ENCODE results near the gene TEDC1. TPM values are rescaled to one million over a fixed set of nuclear protein-coding genes. Genes with fewer than 3 reads are reported as not detected.

Gene TEDC1
- total RNA-seq, 3 donors from 2014 or later (not counting 1 experiment from before 2014, with no cell fraction given), result 70.0 to 233 (median 112) TPM

GRCh38 chr14:105464501-105464900 lies 26.5 kb upstream of the TEDC1 start:
- Mint-ChIP-seq H3K4me1 (no peaks in the 10 kb centered on the region), H3K36me3 (no peaks in the 10 kb centered on the region), H3K27me3 (ENCODE audit: low read depth in 2 of 2) (no peaks in the 10 kb centered on the region), H3K9me3 (no peaks in the 10 kb centered on the region), H3K4me3 (no peak overlapping the region), H3K27ac (no peak overlapping the region)
- intact Hi-C loops (cut with micrococcal nuclease), result no loop called here
- no peaks in the 10 kb centered on the region for H3K27me3 ChIP-seq (ENCODE audit: control insufficient read depth, insufficient read depth, low read length)
- WGBS (ENCODE audit: insufficient coverage), result 97% methylated on average over 33 of the region's 33 CpGs
- peaks cover 36% of the 10 kb centered on the region for H3K36me3 ChIP-seq (ENCODE audit: control insufficient read depth, insufficient read depth, low read length)
- H3K27ac ChIP-seq (ENCODE audit: low read length), result no peak overlapping the region
- TF ChIP-seq, protein P1, sequence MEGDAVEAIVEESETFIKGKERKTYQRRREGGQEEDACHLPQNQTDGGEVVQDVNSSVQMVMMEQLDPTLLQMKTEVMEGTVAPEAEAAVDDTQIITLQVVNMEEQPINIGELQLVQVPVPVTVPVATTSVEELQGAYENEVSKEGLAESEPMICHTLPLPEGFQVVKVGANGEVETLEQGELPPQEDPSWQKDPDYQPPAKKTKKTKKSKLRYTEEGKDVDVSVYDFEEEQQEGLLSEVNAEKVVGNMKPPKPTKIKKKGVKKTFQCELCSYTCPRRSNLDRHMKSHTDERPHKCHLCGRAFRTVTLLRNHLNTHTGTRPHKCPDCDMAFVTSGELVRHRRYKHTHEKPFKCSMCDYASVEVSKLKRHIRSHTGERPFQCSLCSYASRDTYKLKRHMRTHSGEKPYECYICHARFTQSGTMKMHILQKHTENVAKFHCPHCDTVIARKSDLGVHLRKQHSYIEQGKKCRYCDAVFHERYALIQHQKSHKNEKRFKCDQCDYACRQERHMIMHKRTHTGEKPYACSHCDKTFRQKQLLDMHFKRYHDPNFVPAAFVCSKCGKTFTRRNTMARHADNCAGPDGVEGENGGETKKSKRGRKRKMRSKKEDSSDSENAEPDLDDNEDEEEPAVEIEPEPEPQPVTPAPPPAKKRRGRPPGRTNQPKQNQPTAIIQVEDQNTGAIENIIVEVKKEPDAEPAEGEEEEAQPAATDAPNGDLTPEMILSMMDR (IDR thresholded peaks at IDR 0.05), result no peak
- H3K4me3 ChIP-seq (ENCODE audit: low read length), result no peak overlapping the region
- no peaks in the 10 kb centered on the region for H3K9me3 ChIP-seq (ENCODE audit: control insufficient read depth, insufficient read depth, low read length)
- H3K4me1 ChIP-seq (ENCODE audit: control insufficient read depth, insufficient read depth, low read length), result no peaks in the 10 kb centered on the region
- DNase-seq (no peak), ATAC-seq (no peak)

- WGBS (ENCODE audit: insufficient coverage), result 95% methylated on average over 20 of the region's 20 CpGs
- intact Hi-C loops (cut with micrococcal nuclease), result no loop called here
- DNase-seq (no peak), ATAC-seq (no peak)
- no peak overlapping the region for H3K4me3 Mint-ChIP-seq
- H3K4me1 Mint-ChIP-seq, result no peaks in the 10 kb centered on the region
- H3K27me3 Mint-ChIP-seq (ENCODE audit: low read depth in 2 of 2), result no peaks in the 10 kb centered on the region
- H3K9me3 Mint-ChIP-seq, result no peaks in the 10 kb centered on the region
- Histone ChIP-seq H3K27ac (ENCODE audit: low read length) (no peak overlapping the region), H3K36me3 (ENCODE audit: control insufficient read depth, insufficient read depth, low read length) (peaks cover 33% of the 10 kb centered on the region), H3K4me1 (ENCODE audit: control insufficient read depth, insufficient read depth, low read length) (no peaks in the 10 kb centered on the region), H3K4me3 (ENCODE audit: low read length) (no peak overlapping the region), H3K9me3 (ENCODE audit: control insufficient read depth, insufficient read depth, low read length) (no peaks in the 10 kb centered on the region), H3K27me3 (ENCODE audit: control insufficient read depth, insufficient read depth, low read length) (no peaks in the 10 kb centered on the region)
- H3K27ac Mint-ChIP-seq, result no peak overlapping the region
- H3K36me3 Mint-ChIP-seq, result no peaks in the 10 kb centered on the region
- TF ChIP-seq, protein P1 (IDR thresholded peaks at IDR 0.05), result no peak
Observed at GRCh38 chr14:105465209-105466031, 25.6 kb upstream of the TEDC1 start.

DNA sequence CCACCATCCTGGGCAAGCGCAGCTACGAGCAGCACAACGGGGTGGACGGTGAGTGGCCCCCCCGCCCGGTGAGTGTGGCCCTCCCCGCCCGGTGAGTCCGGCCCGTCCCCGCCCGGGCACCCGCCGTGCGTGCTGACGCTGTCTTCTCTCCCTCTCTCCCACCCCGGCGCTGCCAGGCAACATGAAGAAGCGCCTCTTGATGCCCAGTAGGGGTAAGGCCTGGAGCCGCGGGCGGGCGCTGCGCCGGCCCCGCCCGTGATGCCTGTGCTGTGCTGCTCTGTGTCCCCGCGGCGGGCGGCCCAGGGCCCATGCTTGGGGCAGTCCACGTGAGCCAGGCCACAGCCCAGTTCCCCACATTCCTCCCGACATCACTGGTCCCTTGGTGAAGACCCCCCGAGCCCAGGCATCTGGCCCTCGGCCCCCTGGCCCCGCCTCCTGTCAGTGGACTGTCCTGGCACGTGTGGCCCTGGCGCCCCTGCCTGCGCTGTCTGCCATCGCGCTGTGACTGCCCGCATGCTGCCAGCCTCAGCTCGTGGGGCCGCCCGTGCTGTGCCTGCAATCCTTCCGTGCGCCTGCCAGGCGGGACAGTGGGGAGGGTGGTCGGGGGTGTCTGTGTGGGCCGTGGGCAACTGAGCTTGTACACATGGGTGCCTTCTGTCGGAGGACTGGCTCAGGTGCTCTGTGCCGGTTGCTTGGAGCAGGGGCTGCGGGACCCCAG lies 24.4 kb upstream of the TEDC1 start:
- H3K36me3 ChIP-seq (ENCODE audit: control insufficient read depth, insufficient read depth, low read length), result peaks cover 25% of the 10 kb centered on the region
- WGBS (ENCODE audit: insufficient coverage), result 95% methylated on average over 53 of the region's 53 CpGs

More for the DNA sequence above, 24.4 kb upstream of the TEDC1 start:
- Histone ChIP-seq H3K9me3 (ENCODE audit: control insufficient read depth, insufficient read depth, low read length) (no peaks in the 10 kb centered on the region), H3K4me3 (ENCODE audit: low read length) (no peak overlapping the region), H3K27ac (ENCODE audit: low read length) (no peak overlapping the region), H3K4me1 (ENCODE audit: control insufficient read depth, insufficient read depth, low read length) (no peaks in the 10 kb centered on the region), H3K27me3 (ENCODE audit: control insufficient read depth, insufficient read depth, low read length) (no peaks in the 10 kb centered on the region)
- no peak for DNase-seq
- no peaks in the 10 kb centered on the region for H3K9me3 Mint-ChIP-seq
- intact Hi-C loops (cut with micrococcal nuclease), result no loop called here
- TF ChIP-seq, protein P1 (IDR thresholded peaks at IDR 0.05), result no peak
- no peak for ATAC-seq
- no peaks in the 10 kb centered on the region for H3K4me1 Mint-ChIP-seq
- no peaks in the 10 kb centered on the region for H3K27me3 Mint-ChIP-seq (ENCODE audit: low read depth in 2 of 2)
- no peaks in the 10 kb centered on the region for H3K36me3 Mint-ChIP-seq
- no peak overlapping the region for H3K4me3 Mint-ChIP-seq
- H3K27ac Mint-ChIP-seq, result no peak overlapping the region

Measured in natural killer cell (primary cell).